ENCODE results near the gene B9D1. TPM values are rescaled to one million over a fixed set of nuclear protein-coding genes. Genes with fewer than 3 reads are reported as not detected.

B9D1 gene
- total RNA-seq, 1 experiment from 2014 or later, result 20.0 TPM

DNA sequence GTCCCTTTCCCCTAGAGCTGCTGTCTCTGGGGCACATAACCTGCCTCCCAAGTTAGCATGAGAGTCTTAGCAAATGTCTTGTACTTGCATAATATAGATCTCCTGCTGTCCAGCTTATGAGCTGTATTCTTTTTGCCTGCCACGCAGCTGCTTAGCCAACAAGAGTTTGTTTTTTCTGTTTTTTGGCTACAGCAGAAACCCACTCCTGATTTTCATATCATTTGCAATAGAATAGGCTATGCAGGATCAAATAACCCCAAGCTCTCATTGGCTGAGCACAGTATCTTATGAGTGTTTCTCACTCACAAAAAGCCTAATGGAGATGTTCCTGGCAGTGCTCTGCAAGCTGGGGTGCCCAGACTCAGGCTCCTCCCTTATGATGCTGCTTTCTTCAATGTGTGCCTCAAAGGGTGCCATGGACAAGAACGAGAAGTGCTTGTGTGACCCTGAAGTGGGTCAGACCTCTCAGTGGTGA, 23.1 kb downstream of the B9D1 start:
- RAD21 ChIA-PET (ENCODE audit: low non-redundant PET in 1 of 2, low total read pairs in 2 of 2, uncharacterized antibody in 2 of 2, unreplicated experiment in 2 of 2), result no interaction called here
- BruUV-seq (replicated peaks), result no TSS peak
- no peak for TF ChIP-seq SP1 (IDR thresholded peaks at IDR 0.05; ENCODE audit: low read depth)
- Histone ChIP-seq H3K9me2 (ENCODE audit: insufficient read depth) (no peaks in the 10 kb centered on the region), H3K79me2 (ENCODE audit: insufficient read depth, low read length) (no peaks in the 10 kb centered on the region), H3K9ac (ENCODE audit: low read length) (no peak overlapping the region), H3K9me3 (ENCODE audit: control insufficient read depth in 1 of 2, insufficient read depth in 1 of 2, low read depth in 1 of 2, low read length in 2 of 2) (no peaks in the 10 kb centered on the region), H3K36me3 (ENCODE audit: control insufficient read depth in 1 of 2, insufficient read depth in 2 of 2, low read length in 2 of 2) (peaks cover 1 to 2% of the 10 kb centered on the region in 2 experiments; a peak in 2 of 4 replicates), H3K4me3 (replicated peaks in 1 of 2; ENCODE audit: low read depth in 1 of 2, low read length in 2 of 2) (no peak overlapping the region), H3K4me2 (ENCODE audit: low read length) (no peak overlapping the region), H4K20me1 (ENCODE audit: insufficient read depth) (no peaks in the 10 kb centered on the region), H2AFZ (ENCODE audit: low read depth, low read length, poor library complexity, severe bottlenecking) (no peak overlapping the region), H3K27me3 (ENCODE audit: insufficient read depth, low read length) (no peaks in the 10 kb centered on the region), H3K4me1 (ENCODE audit: control insufficient read depth in 1 of 2, insufficient read depth in 2 of 2, low read length in 2 of 2) (peaks cover 7 to 14% of the 10 kb centered on the region in 2 experiments; a peak in 3 of 4 replicates), H3K27ac (ENCODE audit: low read depth, low read length) (no peak overlapping the region)
- no peak for ATAC-seq
- CTCF ChIA-PET, result interaction anchor here (1.3 to 2.5 kb wide), 3 partner anchors 12 to 94 kb away, joined by 3 to 9 read pairs (median 5); partner anchors contain the start of gene MAPK7
- POLR2A ChIA-PET, result interaction anchor here (0.6 kb wide), 1 partner anchor 34 kb away, joined by 3 read pairs; no protein-coding TSS in a partner anchor
- DNase-seq (ENCODE audit: low read depth, low spot score), result no peak
- intact Hi-C loops (cut with micrococcal nuclease), result no loop called here

DNA sequence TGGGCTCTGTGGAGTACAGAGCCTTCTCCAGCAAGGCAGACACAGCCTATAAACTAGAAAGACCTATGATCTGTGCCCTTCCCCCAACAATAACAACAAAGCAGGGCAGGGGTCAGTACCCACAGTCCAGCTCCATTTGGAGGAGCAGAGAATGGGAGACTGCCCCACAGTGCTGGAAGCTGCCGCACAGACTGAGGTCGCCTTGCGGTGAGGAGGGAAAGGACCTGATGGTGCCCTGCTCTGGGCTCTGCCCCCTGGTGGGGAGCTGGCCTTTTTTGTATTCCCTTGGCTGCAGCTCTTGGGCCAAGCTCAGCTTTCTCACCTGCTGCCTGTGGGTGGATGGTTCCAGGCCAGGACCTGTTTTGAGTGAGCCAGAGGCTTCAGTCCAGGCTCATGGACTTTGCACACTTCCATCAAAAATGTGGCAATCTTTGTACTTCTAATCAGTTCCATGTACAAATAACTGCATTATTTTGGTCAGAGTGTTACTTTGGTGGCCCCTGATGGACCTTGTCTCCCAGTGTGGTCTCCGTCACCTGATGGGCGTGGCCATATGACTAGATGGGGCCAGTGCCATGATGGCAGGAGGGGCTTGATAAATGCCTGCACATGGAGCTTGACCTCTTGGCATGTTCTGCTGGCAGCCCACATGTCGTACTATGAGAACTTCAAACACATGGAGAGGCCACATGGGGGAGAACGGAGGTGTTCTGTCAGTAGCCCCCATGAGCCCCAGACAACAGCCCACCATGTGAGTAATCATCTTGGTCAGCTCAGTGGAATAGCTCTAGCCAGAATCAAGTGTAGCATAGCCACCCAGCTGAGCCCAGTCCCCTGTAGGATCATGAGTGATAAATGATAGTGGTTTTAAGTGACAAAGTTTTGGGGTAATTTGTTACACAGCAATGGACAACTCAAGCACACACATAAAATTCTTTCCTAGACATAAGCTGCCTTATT, 24.2 kb downstream of the B9D1 start:
- DNase-seq (ENCODE audit: low read depth, low spot score) (no peak), ATAC-seq (peak; percentile 84)
- Histone ChIP-seq H3K79me2 (ENCODE audit: insufficient read depth, low read length) (no peaks in the 10 kb centered on the region), H3K4me3 (replicated peaks in 1 of 2; ENCODE audit: low read depth in 1 of 2, low read length in 2 of 2) (no peak overlapping the region), H3K27me3 (ENCODE audit: insufficient read depth, low read length) (no peaks in the 10 kb centered on the region), H3K4me2 (ENCODE audit: low read length) (no peak overlapping the region), H3K9me2 (ENCODE audit: insufficient read depth) (no peaks in the 10 kb centered on the region), H3K9me3 (ENCODE audit: control insufficient read depth in 1 of 2, insufficient read depth in 1 of 2, low read depth in 1 of 2, low read length in 2 of 2) (no peaks in the 10 kb centered on the region), H3K27ac (ENCODE audit: low read depth, low read length) (no peak overlapping the region), H2AFZ (ENCODE audit: low read depth, low read length, poor library complexity, severe bottlenecking) (no peak overlapping the region), H3K9ac (ENCODE audit: low read length) (no peak overlapping the region), H3K36me3 (ENCODE audit: control insufficient read depth in 1 of 2, insufficient read depth in 2 of 2, low read length in 2 of 2) (peaks cover 2 to 10% of the 10 kb centered on the region in 2 experiments; a peak in 2 of 4 replicates), H4K20me1 (ENCODE audit: insufficient read depth) (no peaks in the 10 kb centered on the region), H3K4me1 (ENCODE audit: control insufficient read depth in 1 of 2, insufficient read depth in 2 of 2, low read length in 2 of 2) (peaks cover 7 to 14% of the 10 kb centered on the region in 2 experiments; a peak in 3 of 4 replicates)
- ChIA-PET POLR2A (interaction anchor here (0.6 kb wide), 2 partner anchors 20 to 33 kb away, joined by 3 to 4 read pairs; no protein-coding TSS in a partner anchor), CTCF (interaction anchor here (0.6 to 2.5 kb wide), 8 partner anchors 9 to 93 kb away, joined by 3 to 9 read pairs (median 4); partner anchors contain the start of genes B9D1 and MAPK7), RAD21 (ENCODE audit: low non-redundant PET in 1 of 2, low total read pairs in 2 of 2, uncharacterized antibody in 2 of 2, unreplicated experiment in 2 of 2) (no interaction called here)
- TF ChIP-seq CTCF (IDR thresholded peaks at IDR 0.05 in 2 of 3, conservative IDR thresholded peaks at IDR 0.05 in 1 of 3; ENCODE audit: borderline replicate concordance in 1 of 3, insufficient read depth in 1 of 3, low read depth in 2 of 3, low read length in 2 of 3) (peak; percentile 62 to 73 (median 65)), RAD21 (IDR thresholded peaks at IDR 0.05; ENCODE audit: low read depth) (peak; percentile 52), POLR2AphosphoS5 (IDR thresholded peaks at IDR 0.05; ENCODE audit: low read depth, low read length) (peak; percentile 42), ZFX (IDR thresholded peaks at IDR 0.05) (no peak), JUND (IDR thresholded peaks at IDR 0.05) (no peak)
- intact Hi-C loops (cut with micrococcal nuclease), result no loop called here
- BruUV-seq (replicated peaks), result no TSS peak

Data from HCT116 (cell line).